C4-2B (cell line): ENCODE results near the gene PRPSAP1.

Experiments used
- CTCF ChIP-seq: fragments of 450-650 bp; conservative IDR thresholded peaks from 2 replicates; pipeline ENCODE4 v1.5.1; 2017; ENCODE audit warnings: mild to moderate bottlenecking
- ZFX ChIP-seq: fragments of 450-650 bp; IDR thresholded peaks from 2 replicates; pipeline ENCODE4 v1.6.1; 2017

GRCh38 chr17:76384222-76384986 lies 30.7 kb upstream of the PRPSAP1 start, which contains the start of gene SPHK1:
- TF ChIP-seq CTCF: no peak
- TF ChIP-seq ZFX: 0 out of 2 replicates have a peak, but pooled peaks have one; percentile 38
